ENCODE results near the gene MAMDC2.

MAMDC2 gene

DNA sequence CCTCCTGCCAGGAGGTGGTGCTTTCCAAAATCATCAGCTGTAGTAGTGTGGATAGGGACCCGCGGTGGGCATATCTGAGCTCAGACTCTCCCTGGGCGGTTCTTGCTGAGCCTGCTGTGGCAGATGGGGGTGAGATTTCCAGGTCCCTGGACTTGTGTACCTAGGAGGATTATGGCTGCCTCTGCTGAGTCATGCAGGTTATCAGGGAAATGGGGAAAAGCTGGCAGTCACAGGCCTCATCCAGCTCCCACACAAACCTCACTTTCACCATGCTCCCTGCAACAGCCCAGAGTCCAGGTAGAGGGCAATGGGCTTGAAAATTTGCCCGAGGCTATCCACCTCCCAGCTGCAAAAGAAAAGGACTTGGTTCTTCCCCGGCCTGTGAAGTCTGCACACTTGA lies 23.4 kb upstream of the MAMDC2 start:
- TF ChIP-seq, protein P1, sequence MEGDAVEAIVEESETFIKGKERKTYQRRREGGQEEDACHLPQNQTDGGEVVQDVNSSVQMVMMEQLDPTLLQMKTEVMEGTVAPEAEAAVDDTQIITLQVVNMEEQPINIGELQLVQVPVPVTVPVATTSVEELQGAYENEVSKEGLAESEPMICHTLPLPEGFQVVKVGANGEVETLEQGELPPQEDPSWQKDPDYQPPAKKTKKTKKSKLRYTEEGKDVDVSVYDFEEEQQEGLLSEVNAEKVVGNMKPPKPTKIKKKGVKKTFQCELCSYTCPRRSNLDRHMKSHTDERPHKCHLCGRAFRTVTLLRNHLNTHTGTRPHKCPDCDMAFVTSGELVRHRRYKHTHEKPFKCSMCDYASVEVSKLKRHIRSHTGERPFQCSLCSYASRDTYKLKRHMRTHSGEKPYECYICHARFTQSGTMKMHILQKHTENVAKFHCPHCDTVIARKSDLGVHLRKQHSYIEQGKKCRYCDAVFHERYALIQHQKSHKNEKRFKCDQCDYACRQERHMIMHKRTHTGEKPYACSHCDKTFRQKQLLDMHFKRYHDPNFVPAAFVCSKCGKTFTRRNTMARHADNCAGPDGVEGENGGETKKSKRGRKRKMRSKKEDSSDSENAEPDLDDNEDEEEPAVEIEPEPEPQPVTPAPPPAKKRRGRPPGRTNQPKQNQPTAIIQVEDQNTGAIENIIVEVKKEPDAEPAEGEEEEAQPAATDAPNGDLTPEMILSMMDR (IDR thresholded peaks at IDR 0.05; ENCODE audit: low read depth, low read length), result no peak

DNA sequence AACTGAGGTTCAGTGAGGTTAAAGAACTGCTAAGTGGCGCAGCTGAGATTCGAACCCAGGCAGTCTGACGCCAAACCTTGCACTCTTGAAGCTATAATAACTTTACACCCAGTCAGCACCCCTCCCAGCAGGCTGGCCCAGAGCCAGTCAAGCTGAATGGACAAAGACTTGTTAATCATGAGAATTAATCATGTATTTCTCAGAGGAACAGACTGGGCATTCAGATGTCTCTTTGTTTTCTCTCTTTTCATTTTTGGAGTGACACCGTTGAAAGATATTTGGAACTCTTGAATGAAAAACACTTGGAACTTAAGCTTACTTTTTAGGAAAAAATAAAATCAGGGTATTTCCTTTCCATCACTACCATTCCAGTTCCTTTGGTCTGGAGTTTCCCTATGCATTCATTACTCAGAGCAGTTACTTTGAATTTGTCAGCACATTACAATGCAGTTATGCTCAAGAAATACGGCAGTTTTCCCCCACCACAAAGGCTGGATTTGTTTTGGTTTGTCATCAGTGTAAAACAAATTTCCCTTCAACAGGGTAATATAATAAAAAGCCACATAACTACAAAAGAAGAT lies 22.6 kb upstream of the MAMDC2 start:
- TF ChIP-seq, protein P1 (IDR thresholded peaks at IDR 0.05; ENCODE audit: low read depth, low read length), result no peak
- H3K4me3 ChIP-seq (ENCODE audit: low read depth, low read length), result no peak overlapping the region

More for the DNA sequence above, 23.4 kb upstream of the MAMDC2 start:
- no peak overlapping the region for H3K4me3 ChIP-seq (ENCODE audit: low read depth, low read length)

DNA sequence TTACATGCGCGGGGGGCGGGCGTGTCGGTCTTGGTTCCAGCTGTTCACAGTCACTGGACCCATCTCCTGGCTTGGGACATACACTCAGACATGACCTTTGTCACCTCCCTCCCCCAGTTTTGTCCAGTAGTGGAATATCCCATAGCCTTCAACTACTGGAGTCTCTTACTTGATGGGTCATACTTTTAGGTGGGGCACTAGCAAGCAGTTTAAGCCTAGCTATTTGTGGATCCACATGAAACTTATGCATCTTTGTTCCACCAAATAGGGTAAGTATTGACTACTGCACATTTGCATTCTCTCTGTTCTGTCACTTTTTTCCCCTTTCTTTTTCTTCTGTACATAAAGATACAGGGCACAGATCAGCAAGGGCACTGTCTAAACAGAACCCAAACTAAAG lies 15.4 kb upstream of the MAMDC2 start:
- H3K4me3 ChIP-seq (ENCODE audit: low read depth, low read length), result no peak overlapping the region
- TF ChIP-seq, protein P1 (IDR thresholded peaks at IDR 0.05; ENCODE audit: low read depth, low read length), result no peak

DNA sequence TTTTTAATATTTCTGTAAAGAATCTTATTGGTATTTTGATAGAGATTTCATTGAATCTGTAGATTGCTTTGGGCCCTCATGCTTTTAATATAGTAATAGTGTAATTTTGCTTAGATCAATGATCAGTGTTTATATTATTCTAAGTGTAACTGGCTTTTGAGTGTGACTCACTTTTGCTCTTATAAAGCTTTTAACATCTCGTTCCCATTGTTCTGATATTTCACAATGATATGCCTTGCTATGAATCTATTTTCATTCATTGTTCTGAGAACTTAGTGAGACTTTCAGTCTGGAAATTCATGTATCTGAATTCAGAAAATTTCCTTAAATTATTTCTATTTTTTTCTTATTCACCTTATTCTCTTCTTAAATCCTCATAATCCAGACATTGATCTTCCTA lies 13.5 kb upstream of the MAMDC2 start:
- TF ChIP-seq, protein P1 (IDR thresholded peaks at IDR 0.05; ENCODE audit: low read depth, low read length), result no peak
- H3K4me3 ChIP-seq (ENCODE audit: low read depth, low read length), result no peak overlapping the region

DNA sequence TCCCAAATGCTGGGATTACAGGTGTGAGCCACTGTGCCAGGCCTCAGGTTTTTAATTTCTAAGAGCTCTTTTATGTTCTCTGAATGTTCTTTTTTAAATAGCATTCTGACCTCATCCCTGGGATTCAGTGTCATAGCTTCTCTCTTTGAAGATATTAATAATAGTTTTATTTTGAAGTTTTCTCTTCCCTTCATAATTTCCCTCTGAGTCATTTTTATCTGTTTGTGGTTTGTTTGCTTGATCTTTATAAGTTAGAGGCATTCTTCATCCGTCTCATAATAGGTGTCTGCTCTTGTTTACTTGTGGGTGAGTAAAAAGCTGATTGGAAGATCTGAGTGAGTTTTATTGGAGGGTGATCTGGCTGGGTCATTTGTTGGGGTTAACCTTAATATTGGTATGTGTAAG lies 12.5 kb upstream of the MAMDC2 start:
- TF ChIP-seq, protein P1 (IDR thresholded peaks at IDR 0.05; ENCODE audit: low read depth, low read length), result no peak
- no peak overlapping the region for H3K4me3 ChIP-seq (ENCODE audit: low read depth, low read length)

DNA sequence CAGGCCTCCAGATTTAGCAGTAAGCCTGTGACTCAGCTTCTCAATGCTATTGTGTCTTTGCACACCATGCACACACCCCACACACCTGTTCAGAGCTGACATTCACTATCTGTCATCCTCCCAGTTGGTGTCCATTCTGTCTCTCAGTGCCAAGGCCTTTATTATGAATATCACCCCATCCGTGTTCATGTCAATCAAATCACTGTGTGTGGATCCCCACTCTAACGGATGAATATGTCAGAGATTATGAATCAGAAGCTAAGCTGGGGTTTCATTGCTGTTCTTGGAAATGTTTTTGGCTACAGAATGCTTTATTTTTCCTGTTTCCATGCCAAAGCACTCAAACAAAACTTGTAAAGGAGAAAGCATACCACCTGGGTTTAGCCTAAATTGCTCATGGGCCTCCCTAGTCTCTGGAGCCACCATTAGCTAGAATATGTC lies 9.4 kb upstream of the MAMDC2 start:
- TF ChIP-seq, protein P1 (IDR thresholded peaks at IDR 0.05; ENCODE audit: low read depth, low read length), result no peak
- no peak overlapping the region for H3K4me3 ChIP-seq (ENCODE audit: low read depth, low read length)

DNA sequence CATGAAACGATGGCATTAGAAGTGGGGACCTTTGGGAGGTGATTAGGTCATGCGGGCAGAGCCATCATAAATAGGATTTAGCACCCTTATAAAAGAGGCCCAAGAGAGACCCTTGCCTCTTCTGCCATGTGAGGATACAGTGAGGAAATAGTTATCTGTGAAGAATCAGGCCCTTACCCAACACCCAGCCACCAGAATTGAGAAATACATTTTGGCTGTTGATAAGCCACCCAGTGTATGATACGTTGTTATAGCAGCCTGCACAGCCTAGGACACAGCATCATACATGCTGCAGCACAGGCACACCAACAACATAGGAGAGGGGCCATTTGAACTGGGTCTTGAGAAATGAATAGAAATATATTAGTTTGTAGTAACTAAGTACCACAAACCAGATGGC lies 8.0 kb upstream of the MAMDC2 start:
- TF ChIP-seq, protein P1 (IDR thresholded peaks at IDR 0.05; ENCODE audit: low read depth, low read length), result no peak
- H3K4me3 ChIP-seq (ENCODE audit: low read depth, low read length), result no peak overlapping the region
